Measurements from ENCODE around the gene RNF130.

GRCh38 chr5:179969110-179969509 is 102.4 kb downstream of the RNF130 start:
- TF ChIP-seq CTCF (IDR thresholded peaks at IDR 0.05): no peak
- TF ChIP-seq POLR2A (IDR thresholded peaks at IDR 0.05): no peak
- TF ChIP-seq EP300 (IDR thresholded peaks at IDR 0.05): no peak
- no peak for TF ChIP-seq POLR2AphosphoS5 (IDR thresholded peaks at IDR 0.05)
